Heart right ventricle (tissue), 16 donors: ENCODE measurements around the gene GPC5. TPM values are rescaled to one million over a fixed set of nuclear protein-coding genes. Genes with fewer than 3 reads are reported as not detected.
"Not testable (repeated sequence)": the region's sequence is repeated elsewhere in the genome, so short reads cannot be mapped to it uniquely, and the experiment has no call there.

ENCODE experiments used
- ATAC-seq, 8 donors: fragments of 200-7000 bp; cut with Tn5 transposase; one replicate each; pipeline ENCODE4 v1.9.1; 2020; ENCODE audit warnings: mild to moderate bottlenecking in 8 of 8, moderate library complexity in 8 of 8, moderate number of reproducible peaks in 1 of 8
- DNase-seq, 2 donors: peaks; one replicate each; pipeline ENCODE4 v3.0.0-alpha.2; 2020
- H3K27ac ChIP-seq, 10 donors: fragments of 200-600 bp; sonication (generic) in 2 of 10; one replicate each; pipeline versions ENCODE4 v1.5.0 to v1.8.0; 2020 to 2022; ENCODE audit warnings: mild to moderate bottlenecking in 3 of 10
- H3K27me3 ChIP-seq, 7 donors: fragments of 200-600 bp; one replicate each; pipeline ENCODE4 v1.8.0; 2021 to 2022; ENCODE audit warnings: mild to moderate bottlenecking in 2 of 7
- H3K36me3 ChIP-seq, 9 donors: fragments of 200-600 bp; sonication (generic) in 1 of 9; one replicate each; pipeline versions ENCODE4 v1.5.0 to v1.8.0; 2020 to 2022; ENCODE audit warnings: mild to moderate bottlenecking in 2 of 9
- H3K4me1 ChIP-seq, 9 donors: fragments of 200-600 bp; sonication (generic) in 1 of 9; one replicate each; pipeline versions ENCODE4 v1.5.0 to v1.8.0; 2020 to 2022; ENCODE audit warnings: mild to moderate bottlenecking in 4 of 9
- H3K4me3 ChIP-seq, 10 donors: fragments of 200-600 bp; sonication (generic) in 2 of 10; one replicate each; pipeline versions ENCODE4 v1.5.0 to v1.8.0; 2020 to 2022; ENCODE audit warnings: mild to moderate bottlenecking in 7 of 10, moderate library complexity in 2 of 10
- H3K9me3 ChIP-seq, 11 donors: fragments of 200-600 bp in 10 of 11; sonication (generic) in 2 of 11; one replicate each; pipeline versions ENCODE4 v1.5.0 to v1.8.0; 2013 to 2022; ENCODE audit warnings: mild to moderate bottlenecking in 2 of 11, control low read depth in 1 of 11, moderate library complexity in 1 of 11
- WGBS, 2 donors: extraction: QIAGEN DNeasy Blood & Tissue Kit; methylation state at CpG; one replicate each; pipeline ENCODE4 v1.1.7; 2013; ENCODE audit warnings: inconsistent platforms in 1 of 2; 5-methylcytosine and 5-hydroxymethylcytosine counted together
- intact Hi-C, 10 donors: fragments of 100-400 bp; cut with DNase I; formaldehyde crosslinking; loops; one replicate each; pipeline versions ENCODE4 v1.11.1 to v1.14.2; 2022
- polyA plus RNA-seq, 2 donors: library from polyadenylated mRNA; stranded (reverse); fragments of 200-250 nt; gene quantifications; one replicate each; pipeline ENCODE4 v1.2.3, GENCODE V29; 2013
- total RNA-seq, 10 donors: library from RNA; stranded (reverse); fragmentation: NEBNext Ultra II Directional in 3 of 10; extraction: Animal tissue kit (Norgen Biotek cat#: 25700) in 3 of 10; gene quantifications; one replicate each; pipeline versions ENCODE4 v1.2.1 to v1.2.4, GENCODE V29; 2021 to 2023
- TF ChIP-seq, protein P1 (sequence below), 9 donors: fragments of 200-600 bp; sonication (generic) in 2 of 9; IDR thresholded peaks; one replicate each; pipeline versions ENCODE4 v1.5.0 to v1.8.0; 2021 to 2022; ENCODE audit warnings: antibody characterized with exemption in 9 of 9, mild to moderate bottlenecking in 5 of 9, moderate library complexity in 1 of 9
- donor health status: Arrhythmogenic right ventricular cardiomyopathy.
- donor health status: ischemic (EF 13 %, LVEDD 7.1; RV severe dilation, severe dysfunction).
- donor health status: healthy with polysubstance abuse.
- donor health status: DM: no; HTN: yes; CAD: no.
- donor health status: DM: no; HTN: no; CAD: no.
- donor health status: ischemic (EF 25% LVEDD 6.9; RV normal size, moderate dysfunction).
- donor health status: ischemic (EF 25% LVEDD 5.7; RV mildly dilated, moderate dysfunction).
- donor health status: healthy.
- donor health status: DM: yes; HTN: yes; CAD: no.
- donor health status: Ischemic cardiomyopathy.
- donor health status: ischemic (EF 35%, LVEDD 5.7; RV mildly dilated, moderate dysfunction).
- donor health status: nonischemic (EF 11% LVEDD 7.7; RV severe dilation, severe dysfunction).
- donor health status: DM: yes; HTN: yes; CAD: no.
- donor health status: PGD.
- donor health status: ischemic (EF 29% LVEDD 5.4; RV normal size, mild dysfunction).
- donor health status: nonischemic (EF 23%, LVEDD 6.1; RV moderate dilation, normal function).

Gene GPC5
- total and polyA plus RNA-seq, 12 donors = 0.01 to 3.5 (median 0.70) TPM; not detected in 1

DNA sequence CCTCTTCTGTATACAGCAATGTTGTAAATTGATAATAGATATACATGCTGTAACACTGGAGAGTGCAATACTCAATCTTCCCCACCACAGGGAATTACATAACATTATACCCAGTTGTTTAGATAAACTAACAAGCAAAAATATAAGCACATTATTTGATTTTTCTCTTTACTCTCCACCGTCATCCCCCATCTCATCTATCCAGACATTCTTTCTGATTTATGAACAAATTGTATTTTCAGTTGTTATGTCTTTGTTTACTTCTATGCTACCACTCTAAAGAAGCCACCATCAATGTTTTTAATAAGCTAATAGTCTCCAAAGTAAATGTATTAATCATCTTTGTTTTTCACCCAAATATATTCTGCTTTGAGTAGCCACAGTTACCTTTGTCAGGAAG is 1337.5 kb downstream of the GPC5 start:
- ATAC-seq = no peak
- DNase-seq = no peak
- 88 to 91% methylated on average over 1 of the region's 1 CpG for WGBS, 2 donors
- TF ChIP-seq, protein P1, sequence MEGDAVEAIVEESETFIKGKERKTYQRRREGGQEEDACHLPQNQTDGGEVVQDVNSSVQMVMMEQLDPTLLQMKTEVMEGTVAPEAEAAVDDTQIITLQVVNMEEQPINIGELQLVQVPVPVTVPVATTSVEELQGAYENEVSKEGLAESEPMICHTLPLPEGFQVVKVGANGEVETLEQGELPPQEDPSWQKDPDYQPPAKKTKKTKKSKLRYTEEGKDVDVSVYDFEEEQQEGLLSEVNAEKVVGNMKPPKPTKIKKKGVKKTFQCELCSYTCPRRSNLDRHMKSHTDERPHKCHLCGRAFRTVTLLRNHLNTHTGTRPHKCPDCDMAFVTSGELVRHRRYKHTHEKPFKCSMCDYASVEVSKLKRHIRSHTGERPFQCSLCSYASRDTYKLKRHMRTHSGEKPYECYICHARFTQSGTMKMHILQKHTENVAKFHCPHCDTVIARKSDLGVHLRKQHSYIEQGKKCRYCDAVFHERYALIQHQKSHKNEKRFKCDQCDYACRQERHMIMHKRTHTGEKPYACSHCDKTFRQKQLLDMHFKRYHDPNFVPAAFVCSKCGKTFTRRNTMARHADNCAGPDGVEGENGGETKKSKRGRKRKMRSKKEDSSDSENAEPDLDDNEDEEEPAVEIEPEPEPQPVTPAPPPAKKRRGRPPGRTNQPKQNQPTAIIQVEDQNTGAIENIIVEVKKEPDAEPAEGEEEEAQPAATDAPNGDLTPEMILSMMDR (IDR thresholded peaks at IDR 0.05) = no peak
- Histone ChIP-seq H3K4me1 (no peaks in the 10 kb centered on the region), H3K27ac (no peak overlapping the region), H3K9me3 (peaks cover 0 to 18% (median 3%) of the 10 kb centered on the region in 11 donors), H3K4me3 (no peak overlapping the region), H3K36me3 (no peaks in the 10 kb centered on the region), H3K27me3 (no peaks in the 10 kb centered on the region)
- intact Hi-C loops = no loop called here

DNA sequence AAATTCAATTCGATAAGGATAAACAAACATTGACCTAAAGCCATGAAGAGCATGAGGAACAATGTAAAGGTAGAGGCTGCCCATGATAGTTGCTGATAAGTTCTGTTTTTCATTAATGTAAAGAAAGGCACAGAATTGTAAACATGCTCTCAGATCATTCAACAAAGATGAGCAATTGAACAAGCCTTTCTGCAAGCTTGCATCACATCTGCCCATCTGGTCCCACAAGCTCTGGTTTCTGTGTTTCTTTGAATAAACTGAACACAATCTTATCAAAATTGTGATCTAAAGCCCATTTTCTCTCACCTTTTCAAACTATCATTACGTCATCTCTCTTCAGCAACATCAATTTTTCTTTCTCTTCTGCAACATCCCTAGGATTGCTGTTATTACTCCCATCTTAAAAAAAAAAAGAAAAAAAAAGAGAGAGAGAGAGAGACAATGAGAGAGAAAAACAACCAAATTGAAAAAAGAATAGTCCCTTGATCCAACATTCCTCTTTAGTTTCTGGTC is 1340.9 kb downstream of the GPC5 start:
- no peaks in the 10 kb centered on the region for H3K27me3 ChIP-seq
- no peak for ATAC-seq
- no peak overlapping the region for H3K4me3 ChIP-seq
- no peak for DNase-seq
- no peaks in the 10 kb centered on the region for H3K4me1 ChIP-seq
- TF ChIP-seq, protein P1 (IDR thresholded peaks at IDR 0.05) = no peak
- H3K27ac ChIP-seq = no peak overlapping the region
- H3K9me3 ChIP-seq = peaks cover 0 to 22% (median 3%) of the 10 kb centered on the region in 11 donors
- WGBS, 2 donors = 61 to 82% methylated on average over 2 of the region's 2 CpGs
- no peaks in the 10 kb centered on the region for H3K36me3 ChIP-seq
- intact Hi-C loops = no loop called here

DNA sequence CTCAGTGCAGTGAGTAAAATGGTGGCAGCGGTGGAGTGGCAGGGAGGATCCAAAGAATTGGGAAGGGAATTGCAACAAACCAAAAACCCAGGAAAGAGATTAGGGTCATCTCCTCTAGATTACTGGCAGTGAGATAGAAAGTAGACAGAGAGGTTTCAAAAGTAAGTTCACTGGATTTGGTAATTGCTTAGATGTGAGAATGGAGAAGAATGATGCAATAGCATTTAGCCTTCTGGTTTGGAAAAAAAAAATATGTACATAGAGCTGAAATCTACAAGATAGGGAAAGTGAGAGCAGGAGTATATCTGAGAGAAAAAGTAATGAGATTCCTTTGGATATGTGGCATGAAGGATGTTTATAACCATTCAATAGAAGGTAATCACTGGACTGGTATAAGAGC is 1345.6 kb downstream of the GPC5 start:
- DNase-seq (no peak), ATAC-seq (no peak)
- 91 to 97% methylated on average over 1 of the region's 1 CpG for WGBS, 2 donors

DNA sequence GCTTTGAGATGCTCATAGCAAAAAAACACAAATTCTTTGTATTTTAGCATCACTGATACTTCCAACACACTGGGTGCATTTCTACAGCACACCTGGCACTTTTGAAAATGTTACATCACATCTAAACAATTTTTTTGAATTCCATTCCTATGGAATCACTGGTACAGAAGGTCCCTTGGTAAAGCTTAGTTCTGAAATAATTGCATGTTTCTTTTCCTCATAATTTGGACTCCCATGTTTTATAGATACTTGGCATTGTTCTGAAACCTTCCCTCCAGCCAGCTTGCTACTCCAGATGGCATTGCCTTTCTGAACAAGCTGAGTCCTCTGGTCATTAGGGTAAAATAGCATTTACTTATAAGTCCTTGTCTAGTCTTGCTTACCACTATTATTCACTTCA is 1346.8 kb downstream of the GPC5 start:
- ATAC-seq = no peak
- intact Hi-C loops = no loop called here
- no peaks in the 10 kb centered on the region for H3K36me3 ChIP-seq

More for the DNA sequence above, 1345.6 kb downstream of the GPC5 start:
- H3K4me1 ChIP-seq = no peaks in the 10 kb centered on the region
- no peaks in the 10 kb centered on the region for H3K27me3 ChIP-seq
- H3K27ac ChIP-seq = no peak overlapping the region
- H3K4me3 ChIP-seq = no peak overlapping the region
- no peaks in the 10 kb centered on the region for H3K36me3 ChIP-seq
- peaks cover 0 to 7% (median 0%) of the 10 kb centered on the region in 11 donors for H3K9me3 ChIP-seq
- TF ChIP-seq, protein P1 (IDR thresholded peaks at IDR 0.05) = no peak
- intact Hi-C loops = no loop called here

DNA sequence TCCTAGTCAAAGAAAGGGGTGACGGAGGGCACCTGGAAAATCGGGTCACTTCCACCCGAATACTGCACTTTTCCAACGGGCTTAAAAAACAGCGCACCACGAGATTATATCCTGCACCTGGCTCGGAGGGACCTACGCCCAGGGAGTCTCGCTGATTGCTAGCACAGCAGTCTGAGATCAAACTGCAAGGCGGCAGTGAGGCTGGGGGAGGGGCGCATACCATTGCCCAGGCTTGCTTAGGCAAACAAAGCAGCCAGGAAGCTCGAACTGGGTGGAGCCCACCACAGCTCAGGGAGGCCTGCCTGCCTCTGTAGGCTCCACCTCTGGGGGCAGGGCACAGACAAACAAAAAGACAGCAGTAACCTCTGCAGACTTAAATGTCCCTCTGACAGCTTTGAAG is 1354.3 kb downstream of the GPC5 start:
- H3K4me3 ChIP-seq, H3K4me1 ChIP-seq, ATAC-seq, DNase-seq, H3K27me3 ChIP-seq, H3K36me3 ChIP-seq, H3K27ac ChIP-seq, intact Hi-C loops: not testable (repeated sequence)
- WGBS, 2 donors = 77% methylated on average over 11 to 12 of the region's 12 CpGs
- H3K9me3 ChIP-seq = peaks cover 0 to 23% (median 0%) of the 10 kb centered on the region in 11 donors

More for the DNA sequence above, 1346.8 kb downstream of the GPC5 start:
- H3K4me3 ChIP-seq = no peak overlapping the region
- H3K4me1 ChIP-seq = no peaks in the 10 kb centered on the region
- H3K9me3 ChIP-seq = peaks cover 0 to 15% (median 0%) of the 10 kb centered on the region in 11 donors
- H3K27ac ChIP-seq = no peak overlapping the region
- DNase-seq = no peak
- H3K27me3 ChIP-seq = no peaks in the 10 kb centered on the region
- TF ChIP-seq, protein P1 (IDR thresholded peaks at IDR 0.05) = no peak
